Endothelial cell of umbilical vein (primary cell): ENCODE results near the gene DNAI7. TPM values are rescaled to one million over a fixed set of nuclear protein-coding genes. Genes with fewer than 3 reads are reported as not detected.

Experiments used
- BruUV-seq: library from RNA; stranded (reverse); fragments of 400-500 nt; replicated peaks from 2 replicates; lab custom pipeline; 2021; lab: Mats Ljungman, UMichigan
- CTCF ChIA-PET: fragments of 300-600, 350-600 bp; sonication (Branson Sonifier 250); formaldehyde crosslinking; loops from one replicate; lab custom pipeline; 2021; ENCODE audit warnings: antibody characterized with exemption, inconsistent platforms; lab: Charles Lee
- POLR2A ChIA-PET: fragments of 300-600, 350-600 bp; sonication (Branson Sonifier 250); formaldehyde crosslinking; loops from one replicate; lab custom pipeline; 2021; ENCODE audit warnings: antibody characterized with exemption, inconsistent platforms; lab: Charles Lee
- DNase-seq: peaks from one replicate; pipeline ENCODE4 v3.0.0-alpha.2; 2011; ENCODE audit warnings: low read depth, low spot score
- FAIRE-seq: peaks from 2 replicates; lab custom pipeline; 2011; peaks lifted over from hg19 to GRCh38; lab: Jason Lieb, UNC
- H2AFZ ChIP-seq: 2 replicates; pipeline ENCODE4 v1.6.0; 2012; ENCODE audit warnings: low read depth, low read length, control low read depth, inconsistent platforms
- H3K27ac ChIP-seq: 2 replicates; pipeline ENCODE4 v1.5.1; 2011; ENCODE audit warnings: low read depth, mild to moderate bottlenecking, control low read depth, low read length, moderate library complexity; ENCODE audit not compliant: insufficient read depth
- H3K27me3 ChIP-seq, 2 experiments: 2 replicates each; pipeline versions ENCODE4 v1.6.0 to v1.6.1; 2011; ENCODE audit warnings: low read length in 2 of 2, mixed read lengths in 1 of 2; ENCODE audit not compliant: control insufficient read depth in 2 of 2, insufficient read depth in 2 of 2
- H3K36me3 ChIP-seq, 2 experiments: 2 replicates in 1 of 2; 3 replicates in 1 of 2; pipeline ENCODE4 v1.5.1; 2011; ENCODE audit warnings: low read length in 2 of 2, mild to moderate bottlenecking in 1 of 2, moderate library complexity in 1 of 2; ENCODE audit not compliant: control insufficient read depth in 2 of 2, insufficient read depth in 2 of 2; ENCODE audit errors: extremely low read depth in 1 of 2
- H3K4me1 ChIP-seq: 3 replicates; pipeline ENCODE4 v1.5.1; 2011; ENCODE audit warnings: mild to moderate bottlenecking, low read length; ENCODE audit not compliant: control insufficient read depth, insufficient read depth; ENCODE audit errors: extremely low read depth
- H3K4me2 ChIP-seq: 2 replicates; pipeline ENCODE4 v1.6.1; 2011; ENCODE audit warnings: low read length, control low read depth, mixed read lengths; ENCODE audit not compliant: insufficient read depth
- H3K4me3 ChIP-seq, 3 experiments: fragments of 200-600 bp in 1 of 3; sonication (generic), shearing (Covaris generic) in 1 of 3; replicated peaks in 1 of 3; 2 replicates each; pipeline ENCODE4 v1.5.1; 2011 to 2016; ENCODE audit warnings: control low read depth in 3 of 3, low read length in 3 of 3, mild to moderate bottlenecking in 2 of 3, inconsistent platforms in 1 of 3, low read depth in 1 of 3, moderate library complexity in 1 of 3; ENCODE audit not compliant: insufficient read depth in 1 of 3
- H3K79me2 ChIP-seq: 2 replicates; pipeline ENCODE4 v1.6.0; 2012; ENCODE audit warnings: low read length, inconsistent platforms; ENCODE audit not compliant: control insufficient read depth, insufficient read depth
- H3K9ac ChIP-seq: replicated peaks from 2 replicates; pipeline ENCODE3; 2011; ENCODE audit warnings: low read length, control low read depth; ENCODE audit not compliant: insufficient read depth; ENCODE audit errors: extremely low read depth
- H3K9me1 ChIP-seq: replicated peaks from 3 replicates; pipeline ENCODE4 v1.6.0; 2011; ENCODE audit warnings: mild to moderate bottlenecking, low read length; ENCODE audit not compliant: control insufficient read depth, insufficient read depth; ENCODE audit errors: extremely low read depth
- H3K9me3 ChIP-seq: replicated peaks from 2 replicates; pipeline ENCODE4 v1.5.1; 2012; ENCODE audit warnings: low read length, inconsistent platforms; ENCODE audit not compliant: control insufficient read depth, insufficient read depth
- H4K20me1 ChIP-seq: replicated peaks from 2 replicates; pipeline ENCODE3; 2011; ENCODE audit warnings: mild to moderate bottlenecking, low read length; ENCODE audit not compliant: control insufficient read depth, insufficient read depth; ENCODE audit errors: extremely low read depth
- CTCF ChIP-seq, 2 donors: IDR thresholded peaks; 1 replicate in 1 of 2; 2 replicates in 1 of 2; pipeline ENCODE4 v1.5.1; 2011; ENCODE audit warnings: low read length in 2 of 2, mild to moderate bottlenecking in 2 of 2, moderate library complexity in 2 of 2, control low read depth in 1 of 2, inconsistent platforms in 1 of 2, low read depth in 1 of 2; ENCODE audit not compliant: insufficient read depth in 1 of 2; ENCODE audit errors: extremely low read depth in 1 of 2
- EZH2 ChIP-seq: IDR thresholded peaks from 2 replicates; pipeline ENCODE4 v1.6.1; 2012; ENCODE audit warnings: borderline replicate concordance, low read depth, mild to moderate bottlenecking, moderate library complexity, low read length, inconsistent platforms; ENCODE audit not compliant: severe bottlenecking
- FOS ChIP-seq: IDR thresholded peaks from 2 replicates; pipeline ENCODE4 v1.6.1; 2011; ENCODE audit warnings: mild to moderate bottlenecking, low read length, moderate library complexity, borderline replicate concordance; ENCODE audit not compliant: insufficient read depth
- GATA2 ChIP-seq: IDR thresholded peaks from 2 replicates; pipeline ENCODE4 v1.7.0; 2011; ENCODE audit warnings: low read depth, mild to moderate bottlenecking, moderate library complexity, mixed read lengths, low read length; ENCODE audit not compliant: insufficient read length, insufficient read depth
- JUN ChIP-seq: IDR thresholded peaks from 2 replicates; pipeline ENCODE4 v1.6.1; 2011; ENCODE audit warnings: borderline replicate concordance, low read depth; ENCODE audit not compliant: insufficient read length, insufficient read depth
- MAX ChIP-seq: IDR thresholded peaks from 2 replicates; pipeline ENCODE4 v1.6.1; 2011; ENCODE audit not compliant: insufficient read depth, insufficient read length
- MYC ChIP-seq: IDR thresholded peaks from one replicate; pipeline ENCODE4 v1.6.1; 2011; ENCODE audit warnings: mild to moderate bottlenecking, low read depth, low read length
- POLR2A ChIP-seq: IDR thresholded peaks from 2 replicates; pipeline ENCODE4 v1.6.1; 2012; ENCODE audit warnings: low read depth, mild to moderate bottlenecking, control low read depth, low read length
- POLR2AphosphoS5 ChIP-seq: IDR thresholded peaks from 2 replicates; pipeline ENCODE4 v1.6.1; 2012; ENCODE audit warnings: low read depth, mild to moderate bottlenecking, control low read depth, low read length, moderate library complexity; ENCODE audit not compliant: insufficient read depth
- dilution Hi-C: fragments of 300-500 bp; cut with MboI; formaldehyde crosslinking; loops from one replicate; pipeline ENCODE4 v1.15.0; 2019; ENCODE audit warnings: low sequenced_read_pairs; ENCODE audit not compliant: extremely low pct_ligation_motif_present
- intact Hi-C: fragments of 100-400 bp; cut with micrococcal nuclease; formaldehyde crosslinking; loops from one replicate; pipeline ENCODE4 v1.10.0; 2022
- polyA plus RNA-seq, 4 experiments: library from polyadenylated mRNA; depleted of rRNA in 3 of 4; stranded (reverse) in 3 of 4; unstranded in 1 of 4; fragments of >200 nt; gene quantifications; 2 replicates each; pipeline versions ENCODE4 v1.2.1 to v1.2.3, GENCODE V29; 2011 to 2012; ENCODE audit warnings: missing spikeins in 1 of 4
- total RNA-seq: library from RNA; stranded (reverse); gene quantifications from 2 replicates; pipeline ENCODE4 v1.2.3, GENCODE V29; 2021

Gene DNAI7
- total and polyA plus RNA-seq, 2 donors (not counting 3 experiments of a cell fraction or from before 2014, with no cell fraction given), result not detected

- no peak overlapping the region for H3K4me3 ChIP-seq
- TF ChIP-seq EZH2 (no peak), MAX (no peak), CTCF (IDR thresholded peaks at IDR 0.05; ENCODE audit: extremely low read depth in 1 of 2, insufficient read depth in 1 of 2, low read depth in 1 of 2, low read length in 2 of 2) (no peak), MYC (no peak), GATA2 (no peak), POLR2A (no peak), POLR2AphosphoS5 (no peak), JUN (no peak), FOS (no peak)
- H3K9me3 ChIP-seq, result no peaks in the 10 kb centered on the region
- DNase-seq (no peak), FAIRE-seq (no peak)
- H3K9ac ChIP-seq, result no peak overlapping the region
- H3K79me2 ChIP-seq, result no peaks in the 10 kb centered on the region
- no peaks in the 10 kb centered on the region for H3K9me1 ChIP-seq
- dilution Hi-C loops (no loop called here), intact Hi-C loops (no loop called here)
- no peaks in the 10 kb centered on the region for H4K20me1 ChIP-seq
- no peak overlapping the region for H3K4me2 ChIP-seq
- no peaks in the 10 kb centered on the region for H3K4me1 ChIP-seq
- no TSS peak for BruUV-seq
- ChIA-PET POLR2A (no interaction called here), CTCF (no interaction called here)
- H3K27me3 ChIP-seq, result no peaks in the 10 kb centered on the region
- no peaks in the 10 kb centered on the region for H3K36me3 ChIP-seq
- no peak overlapping the region for H3K27ac ChIP-seq
- no peak overlapping the region for H2AFZ ChIP-seq
Observed at GRCh38 chr12:25115677-25116076, 79.3 kb downstream of the DNAI7 start.
